ENCODE measurements around the gene LRRC28. TPM values are rescaled to one million over a fixed set of nuclear protein-coding genes. Genes with fewer than 3 reads are reported as not detected.

The LRRC28 gene
- total RNA-seq, 1 donor from 2014 or later: 33.0 TPM

GRCh38 chr15:99416191-99417188, 165.2 kb downstream of the LRRC28 start:
- Mint-ChIP-seq H3K36me3 (ENCODE audit: low read depth, unreplicated experiment) (no peaks in the 10 kb centered on the region), H3K4me3 (ENCODE audit: unreplicated experiment) (no peak overlapping the region), H3K27ac (ENCODE audit: unreplicated experiment) (no peak overlapping the region), H3K4me1 (ENCODE audit: unreplicated experiment) (no peaks in the 10 kb centered on the region), H3K9me3 (ENCODE audit: unreplicated experiment) (no peaks in the 10 kb centered on the region), H3K27me3 (ENCODE audit: unreplicated experiment) (peaks cover 5% of the 10 kb centered on the region)
- no peak for DNase-seq (ENCODE audit: low spot score)
- TF ChIP-seq CTCF (IDR thresholded peaks at IDR 0.05; ENCODE audit: unreplicated experiment): no peak

- TF ChIP-seq CTCF (IDR thresholded peaks at IDR 0.05; ENCODE audit: unreplicated experiment): no peak
- peaks cover 4% of the 10 kb centered on the region for H3K4me1 Mint-ChIP-seq (ENCODE audit: unreplicated experiment)
- H3K4me3 Mint-ChIP-seq (ENCODE audit: unreplicated experiment): no peak overlapping the region
- no peak overlapping the region for H3K27ac Mint-ChIP-seq (ENCODE audit: unreplicated experiment)
- DNase-seq (ENCODE audit: low spot score): no peak
- H3K36me3 Mint-ChIP-seq (ENCODE audit: low read depth, unreplicated experiment): no peaks in the 10 kb centered on the region
- peaks cover 9% of the 10 kb centered on the region for H3K27me3 Mint-ChIP-seq (ENCODE audit: unreplicated experiment)
- no peaks in the 10 kb centered on the region for H3K9me3 Mint-ChIP-seq (ENCODE audit: unreplicated experiment)
Measured at GRCh38 chr15:99421172-99421656, 169.9 kb downstream of the LRRC28 start.

GRCh38 chr15:99421758-99422157, 170.5 kb downstream of the LRRC28 start:
- Mint-ChIP-seq H3K4me3 (ENCODE audit: unreplicated experiment) (no peak overlapping the region), H3K9me3 (ENCODE audit: unreplicated experiment) (no peaks in the 10 kb centered on the region), H3K4me1 (ENCODE audit: unreplicated experiment) (peaks cover 5% of the 10 kb centered on the region), H3K36me3 (ENCODE audit: low read depth, unreplicated experiment) (no peaks in the 10 kb centered on the region), H3K27ac (ENCODE audit: unreplicated experiment) (no peak overlapping the region), H3K27me3 (ENCODE audit: unreplicated experiment) (peaks cover 11% of the 10 kb centered on the region)
- TF ChIP-seq CTCF (IDR thresholded peaks at IDR 0.05; ENCODE audit: unreplicated experiment): no peak
- DNase-seq (ENCODE audit: low spot score): no peak

- no peak for TF ChIP-seq CTCF (IDR thresholded peaks at IDR 0.05; ENCODE audit: unreplicated experiment)
- H3K27me3 Mint-ChIP-seq (ENCODE audit: unreplicated experiment): peaks cover 15% of the 10 kb centered on the region
- H3K27ac Mint-ChIP-seq (ENCODE audit: unreplicated experiment): no peak overlapping the region
- H3K4me3 Mint-ChIP-seq (ENCODE audit: unreplicated experiment): no peak overlapping the region
- H3K36me3 Mint-ChIP-seq (ENCODE audit: low read depth, unreplicated experiment): no peaks in the 10 kb centered on the region
- no peaks in the 10 kb centered on the region for H3K9me3 Mint-ChIP-seq (ENCODE audit: unreplicated experiment)
- no peak for DNase-seq (ENCODE audit: low spot score)
- H3K4me1 Mint-ChIP-seq (ENCODE audit: unreplicated experiment): peaks cover 5% of the 10 kb centered on the region
Measured at GRCh38 chr15:99423186-99424130, 172.2 kb downstream of the LRRC28 start.

All from endothelial cell (in vitro differentiated cells).